Brain pericyte (primary cell): ENCODE data around the gene PCGF1.
"Not testable (repeated sequence)": the region's sequence is repeated elsewhere in the genome, so short reads cannot be mapped to it uniquely, and the experiment has no call there.

Experiments used
- DNase-seq: peaks from one replicate; pipeline ENCODE4 v3.0.0-alpha.2; 2012; ENCODE audit warnings: low read depth, low spot score

PCGF1 gene

GRCh38 chr2:74499940-74500577 lies 7.4 kb downstream of the PCGF1 start:
- DNase-seq, result no peak

DNA sequence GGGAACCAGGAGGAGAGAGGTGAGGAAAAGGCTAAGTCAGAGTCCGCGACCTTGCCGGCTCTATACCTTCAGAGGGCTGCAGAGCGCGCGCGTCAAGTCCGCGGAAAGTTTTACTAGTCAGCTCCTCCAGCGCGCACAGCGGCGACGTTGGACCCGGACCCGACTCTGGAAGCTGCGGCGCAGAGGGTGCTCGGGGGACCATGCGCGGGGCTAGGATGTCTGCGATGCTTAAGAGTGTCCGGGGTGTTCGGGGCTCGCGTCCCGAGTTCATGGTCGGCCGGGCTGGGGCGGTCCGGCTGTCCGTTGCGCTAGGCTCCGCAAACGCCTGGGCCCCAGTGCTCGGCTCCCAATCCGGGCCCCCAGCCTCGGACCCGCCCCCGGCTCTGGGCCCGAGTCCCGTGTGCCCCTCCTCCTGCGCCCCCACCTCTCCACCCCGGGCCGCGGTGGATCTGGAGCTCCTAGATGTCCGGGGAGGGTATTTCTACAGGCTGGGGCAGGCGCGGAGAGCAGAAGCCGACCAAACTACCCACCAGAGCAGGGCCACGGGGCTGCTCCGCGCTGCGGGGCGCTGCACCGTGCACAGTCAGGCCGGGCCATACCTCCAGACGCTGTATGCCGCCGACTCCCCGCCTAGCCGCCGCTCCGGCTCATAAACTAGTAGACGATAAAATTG lies 8.1 kb downstream of the PCGF1 start, which contains the start of gene LBX2:
LBX2 (minus strand) TSS at position 337 of the 673 bp plus-strand sequence; CDS start at position 271, 66 bp downstream.
- no peak for DNase-seq

DNA sequence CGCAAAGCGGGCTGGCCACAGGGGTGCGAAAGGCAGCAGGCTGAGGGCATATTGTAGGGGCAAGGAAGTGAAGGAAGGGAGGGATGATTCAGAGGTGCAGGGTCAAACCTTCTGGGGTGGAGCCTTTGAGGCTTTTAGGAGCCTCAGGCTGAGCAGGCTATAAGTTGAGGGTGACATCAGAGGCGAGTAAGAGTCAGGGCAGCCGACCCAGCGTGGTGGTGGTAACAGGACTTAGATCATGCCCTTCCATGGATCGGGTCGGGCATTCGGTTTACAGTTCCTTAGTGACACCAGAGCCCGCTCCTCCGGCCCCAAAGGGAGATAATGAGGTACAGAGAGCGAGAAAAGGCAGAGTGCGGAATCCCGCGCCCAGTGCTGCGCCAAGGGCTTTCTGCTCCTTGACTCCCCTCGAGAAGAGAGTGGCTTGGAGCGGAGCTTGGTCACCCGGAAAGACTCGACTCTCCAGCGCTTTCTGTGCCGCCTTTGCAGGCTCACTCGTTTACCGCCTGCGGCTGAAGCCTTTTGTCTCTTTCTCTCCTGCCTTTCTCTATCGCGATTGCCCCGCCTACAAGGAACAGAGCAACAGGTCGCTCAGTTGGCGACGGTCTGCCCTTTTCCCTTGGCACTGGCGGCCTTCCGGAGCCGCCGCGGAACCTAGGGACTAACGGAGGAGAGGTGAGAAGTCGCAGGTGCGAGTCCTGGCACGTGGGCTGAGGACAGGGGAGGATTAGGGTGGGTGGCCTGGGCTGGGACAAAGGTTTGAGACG lies 8.8 kb downstream of the PCGF1 start:
- no peak for DNase-seq

GRCh38 chr2:74497777-74498499 lies 9.6 kb downstream of the PCGF1 start:
- DNase-seq, result no peak

DNA sequence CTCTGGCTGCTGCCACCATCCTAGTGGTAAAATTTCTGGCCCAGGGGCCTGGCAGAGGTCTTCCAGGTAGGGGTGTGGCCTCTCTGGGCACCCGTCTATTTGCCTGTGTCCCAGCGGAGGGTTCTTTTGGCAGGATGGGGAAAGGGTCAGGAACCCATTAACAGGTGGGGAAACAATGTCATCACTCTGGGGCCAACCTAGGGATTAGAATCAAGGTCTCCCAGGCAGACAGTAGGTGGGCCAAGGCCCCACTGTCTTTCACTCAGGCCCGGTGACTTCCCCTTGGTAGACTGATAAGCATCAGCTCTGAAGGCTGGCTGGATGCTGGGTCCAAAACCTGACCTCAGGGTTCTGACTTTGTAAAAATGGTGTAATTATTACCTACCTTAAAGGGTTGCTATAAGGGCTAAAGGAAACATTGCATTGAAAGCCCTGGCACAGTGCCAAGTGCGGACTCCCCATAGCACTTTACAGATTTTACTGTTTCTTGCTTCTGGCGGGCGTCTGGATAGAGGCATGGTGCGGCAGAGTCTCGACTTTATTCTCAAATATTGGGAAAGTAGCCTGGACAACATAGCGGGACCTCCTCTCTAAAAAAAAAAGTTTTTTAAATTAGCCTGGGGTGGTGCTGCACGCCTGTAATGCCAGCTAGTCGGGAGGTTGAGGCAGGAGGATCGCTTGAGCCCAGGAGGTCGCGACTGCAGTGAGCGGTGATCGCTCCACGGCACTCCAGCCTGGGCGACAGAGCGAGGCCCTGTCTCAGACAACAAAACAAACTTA lies 10.3 kb downstream of the PCGF1 start:
- no peak for DNase-seq

GRCh38 chr2:74495440-74495839 lies 12.1 kb downstream of the PCGF1 start:
- DNase-seq, result no peak

DNA sequence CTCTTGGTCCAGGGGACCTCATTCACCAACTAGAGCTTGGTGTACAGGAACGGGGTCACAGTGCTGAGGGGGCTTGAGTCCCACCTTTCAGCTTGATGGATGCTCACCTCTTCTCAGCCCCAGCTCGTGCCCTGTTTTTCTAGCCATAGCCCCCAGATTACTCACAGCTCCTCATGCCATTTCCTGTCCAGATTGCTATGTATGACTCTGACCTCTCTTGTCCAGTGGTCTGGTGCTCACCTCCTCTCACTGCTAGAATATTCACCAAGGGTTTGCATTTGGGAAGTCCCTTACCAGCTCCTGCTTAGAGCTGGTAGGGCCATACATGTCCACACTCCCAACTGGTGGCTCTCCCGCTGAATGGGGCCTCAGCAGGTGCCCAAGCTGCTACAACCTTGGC lies 13.9 kb downstream of the PCGF1 start:
- DNase-seq, result no peak

GRCh38 chr2:74491648-74492544 lies 15.6 kb downstream of the PCGF1 start:
- no peak for DNase-seq

DNA sequence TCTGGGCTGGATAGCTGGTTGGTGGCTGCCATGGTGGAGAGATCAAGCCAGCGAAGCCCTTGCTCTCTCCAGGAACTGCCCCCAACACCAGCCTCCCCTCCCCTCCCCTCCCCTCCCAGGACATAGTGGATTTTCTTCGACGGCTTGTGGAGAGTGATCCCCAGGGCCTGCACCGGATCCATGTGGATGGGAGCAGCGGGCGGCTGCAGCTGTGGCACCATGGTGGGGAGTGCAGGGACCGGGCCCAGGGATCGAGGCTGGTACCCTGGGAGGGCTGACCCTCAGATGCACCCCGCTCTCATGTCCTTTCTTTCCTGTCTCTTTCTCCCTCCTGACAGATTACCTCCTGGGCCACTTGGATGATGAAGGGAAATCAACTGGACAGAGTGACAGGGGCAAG lies 17.6 kb downstream of the PCGF1 start:
- no peak for DNase-seq

DNA sequence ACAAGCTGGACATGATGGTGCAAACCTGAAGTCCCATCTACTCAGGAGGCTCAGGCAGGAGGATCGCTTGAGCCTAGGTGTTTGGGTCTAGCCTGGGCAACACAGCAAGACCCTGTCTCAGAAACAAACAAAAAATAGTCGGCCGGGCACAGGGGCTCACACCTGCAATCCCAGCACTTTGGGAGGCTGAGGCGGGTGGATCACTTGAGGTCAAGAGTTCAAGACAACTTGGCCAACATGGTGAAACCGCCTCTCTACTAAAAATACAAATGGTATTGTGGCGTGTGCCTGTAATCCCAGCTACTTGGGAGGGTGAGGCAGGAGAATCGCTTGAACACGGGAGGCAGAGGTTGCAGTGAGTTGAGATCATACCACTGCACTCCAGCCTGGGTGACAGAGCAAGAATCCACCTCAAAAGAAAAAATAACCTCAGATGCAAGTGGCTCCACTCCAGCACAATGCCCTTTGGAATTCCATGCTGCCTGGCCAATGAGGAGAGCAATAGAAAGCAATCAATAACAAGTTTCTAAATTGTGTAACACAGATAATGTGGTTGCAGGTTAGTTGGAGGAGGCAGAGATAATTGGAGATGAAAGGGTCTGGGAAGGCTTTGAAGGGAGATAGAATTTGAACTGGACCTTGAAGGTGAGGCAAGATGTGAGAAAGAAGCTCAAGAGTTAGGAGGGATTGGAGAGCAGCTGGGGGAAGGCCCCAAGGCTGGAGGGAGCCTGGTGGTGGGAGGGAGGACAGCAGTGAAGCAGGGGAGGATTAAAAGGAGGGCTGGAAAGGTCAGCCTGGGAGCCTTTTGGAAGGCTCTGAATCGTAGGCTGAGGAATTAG lies 18.6 kb downstream of the PCGF1 start:
- no peak for DNase-seq

DNA sequence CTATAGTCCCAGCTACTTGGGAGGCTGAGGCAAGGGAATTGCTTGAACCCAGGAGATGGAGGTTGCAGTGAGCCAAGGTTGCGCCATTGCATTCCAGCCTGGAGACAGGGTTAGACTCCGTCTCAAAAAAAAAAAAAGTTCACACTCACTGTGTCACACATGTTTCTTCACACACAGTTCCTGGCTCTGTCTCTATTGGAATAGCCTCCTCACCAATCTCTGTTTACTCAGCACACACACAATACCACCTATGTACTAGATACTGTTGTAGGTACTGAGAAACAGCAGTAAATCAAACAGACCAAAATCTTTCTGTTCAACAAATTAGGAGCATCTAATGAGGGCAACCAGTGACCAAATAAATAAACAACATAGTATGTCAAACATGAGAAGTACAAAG lies 21.4 kb downstream of the PCGF1 start:
- DNase-seq, result no peak

GRCh38 chr2:74483675-74484164 lies 23.8 kb downstream of the PCGF1 start:
- not testable (repeated sequence) for DNase-seq

- peak; percentile 85 for DNase-seq
Observed at GRCh38 chr2:74482801-74483674, 24.5 kb downstream of the PCGF1 start, which contains the start of the genes CCDC142 and TTC31. CCDC142 (minus strand) TSS chr2:74482998; CDS start chr2:74482837, 161 bp downstream. TTC31 (plus strand) TSS chr2:74483081; CDS start chr2:74483096, 15 bp downstream.

DNA sequence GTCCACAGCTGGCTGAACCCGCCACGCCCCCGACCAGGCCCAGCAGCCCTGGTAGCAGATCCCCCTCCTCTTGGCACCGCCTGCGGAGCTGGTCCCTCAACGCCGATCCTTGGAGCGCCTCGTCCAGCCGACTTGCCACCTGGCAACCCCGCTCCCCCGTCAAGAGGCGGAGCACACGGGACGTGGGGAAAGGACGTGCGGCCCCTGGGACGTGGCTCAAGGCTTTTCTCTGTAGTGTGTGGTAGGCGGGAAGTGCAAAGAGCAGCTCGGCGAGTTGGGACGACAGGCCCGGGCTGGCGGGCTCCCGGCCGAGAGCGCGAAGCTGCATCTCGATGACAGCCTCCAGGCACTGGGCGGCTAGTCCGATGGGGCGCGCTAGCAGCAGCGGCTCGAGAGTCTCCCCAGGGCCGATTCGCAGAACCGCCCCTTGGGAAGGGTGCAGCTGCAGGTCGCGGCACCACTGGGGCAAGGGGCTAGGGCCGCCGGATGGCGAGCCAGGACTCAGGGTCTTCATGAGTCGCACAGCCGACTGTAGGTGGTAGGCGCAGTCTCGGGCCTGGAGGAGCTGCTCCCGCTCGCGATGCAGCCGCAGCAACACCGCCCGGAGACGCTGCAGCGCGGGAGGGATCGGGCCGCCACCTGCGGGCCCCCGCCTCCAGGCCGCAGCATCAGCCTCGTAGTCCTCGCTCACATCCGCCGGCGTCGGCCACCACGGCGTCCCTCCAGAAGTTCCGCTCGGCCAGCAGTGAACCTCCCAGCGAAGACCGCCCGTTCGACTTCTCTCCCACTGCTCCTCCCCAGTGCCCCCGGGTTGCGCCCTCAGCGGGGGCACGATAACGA lies 25.3 kb downstream of the PCGF1 start:
- no peak for DNase-seq

DNA sequence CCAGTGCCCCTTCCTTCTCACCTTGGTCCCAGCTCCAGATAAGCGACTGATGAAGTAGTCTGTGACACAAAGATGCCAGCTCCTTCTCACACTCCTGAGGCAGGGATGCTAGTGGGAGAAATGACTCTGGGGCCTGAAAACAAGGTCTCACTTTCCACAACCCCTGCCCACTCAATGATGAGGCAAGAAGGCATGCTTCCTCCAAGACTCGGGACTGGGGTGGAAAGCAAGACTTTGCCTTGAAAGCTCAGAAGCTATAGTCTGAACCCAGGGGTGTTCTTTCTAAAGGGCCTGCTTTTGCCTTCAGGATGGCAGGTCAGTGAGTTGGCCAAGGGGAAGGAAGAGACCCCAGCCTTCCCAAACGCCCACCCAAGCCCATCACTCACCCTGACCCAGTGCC lies 26.1 kb downstream of the PCGF1 start:
- no peak for DNase-seq

DNA sequence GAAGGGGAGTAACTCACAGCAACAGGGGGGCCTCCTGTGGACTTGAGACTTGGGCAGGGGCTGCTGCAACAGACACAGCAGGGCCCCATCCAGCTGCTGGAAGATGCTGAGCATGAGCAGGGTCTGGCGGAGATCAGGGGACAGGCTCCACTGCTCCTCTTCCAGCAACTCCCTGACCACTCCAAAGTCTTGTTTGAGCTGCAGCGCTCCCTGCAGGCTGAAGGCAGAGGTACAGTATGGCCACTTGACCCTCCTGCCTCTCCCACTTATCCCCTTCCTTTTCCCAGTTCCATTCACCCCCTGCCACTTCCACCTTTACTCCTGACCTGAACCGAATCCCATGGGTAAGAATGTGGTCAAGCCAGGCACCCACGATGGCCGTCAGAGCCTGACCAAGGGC lies 32.6 kb downstream of the PCGF1 start:
- DNase-seq, result no peak

GRCh38 chr2:74474481-74474880 lies 33.0 kb downstream of the PCGF1 start:
- DNase-seq, result no peak
